Astrocyte (in vitro differentiated cells and primary cell): Measurements from ENCODE around the gene TAS2R8. TPM values are rescaled to one million over a fixed set of nuclear protein-coding genes. Genes with fewer than 3 reads are reported as not detected.

Experiments
- DNase-seq: peaks from one replicate; pipeline ENCODE4 v3.0.0-alpha.2; 2010; ENCODE audit warnings: low read depth
- FAIRE-seq: peaks from 2 replicates; lab custom pipeline; 2011; peaks lifted over from hg19 to GRCh38; lab: Jason Lieb, UNC
- H2AFZ ChIP-seq: 2 replicates; pipeline ENCODE4 v1.6.0; 2012; ENCODE audit warnings: low read depth, low read length, inconsistent platforms
- H3K27ac ChIP-seq: 2 replicates; pipeline ENCODE4 v1.5.1; 2011; ENCODE audit warnings: low read depth, low read length, inconsistent platforms
- H3K27me3 ChIP-seq: 2 replicates; pipeline ENCODE4 v1.6.0; 2011; ENCODE audit warnings: low read length, inconsistent platforms; ENCODE audit not compliant: insufficient read depth
- H3K36me3 ChIP-seq: 2 replicates; pipeline ENCODE4 v1.5.1; 2011; ENCODE audit warnings: low read length, inconsistent platforms; ENCODE audit not compliant: insufficient read depth
- H3K4me1 ChIP-seq: 2 replicates; pipeline ENCODE4 v1.5.1; 2011; ENCODE audit warnings: low read length, inconsistent platforms; ENCODE audit not compliant: insufficient read depth
- H3K4me2 ChIP-seq: 2 replicates; pipeline ENCODE4 v1.6.0; 2012; ENCODE audit warnings: low read length, inconsistent platforms
- H3K4me3 ChIP-seq: 2 replicates; pipeline ENCODE4 v1.5.1; 2011; ENCODE audit warnings: low read depth, mild to moderate bottlenecking, low read length, inconsistent platforms; ENCODE audit not compliant: insufficient read depth
- H3K79me2 ChIP-seq: 2 replicates; pipeline ENCODE4 v1.6.0; 2012; ENCODE audit warnings: mild to moderate bottlenecking, low read length, inconsistent platforms; ENCODE audit not compliant: insufficient read depth
- H3K9ac ChIP-seq: 2 replicates; pipeline ENCODE4 v1.6.0; 2012; ENCODE audit warnings: mild to moderate bottlenecking, low read length, inconsistent platforms
- H3K9me3 ChIP-seq: 2 replicates; pipeline ENCODE4 v1.5.1; 2012; ENCODE audit warnings: low read depth, mild to moderate bottlenecking, low read length, inconsistent platforms; ENCODE audit not compliant: insufficient read depth
- H4K20me1 ChIP-seq: 2 replicates; pipeline ENCODE4 v1.6.0; 2012; ENCODE audit warnings: low read length, inconsistent platforms; ENCODE audit not compliant: insufficient read depth
- H3K27ac Mint-ChIP-seq: one replicate; pipeline ENCODE4 v1.8.0; 2021; ENCODE audit warnings: mild to moderate bottlenecking, mixed read lengths; ENCODE audit not compliant: unreplicated experiment
- H3K27me3 Mint-ChIP-seq: one replicate; pipeline ENCODE4 v1.8.0; 2021; ENCODE audit warnings: low read depth, mixed read lengths; ENCODE audit not compliant: unreplicated experiment
- H3K36me3 Mint-ChIP-seq: one replicate; pipeline ENCODE4 v1.8.0; 2021; ENCODE audit warnings: low read depth, mixed read lengths; ENCODE audit not compliant: unreplicated experiment
- H3K4me1 Mint-ChIP-seq: one replicate; pipeline ENCODE4 v1.8.0; 2021; ENCODE audit warnings: low read depth, mixed read lengths; ENCODE audit not compliant: unreplicated experiment
- H3K4me3 Mint-ChIP-seq: one replicate; pipeline ENCODE4 v1.8.0; 2021; ENCODE audit warnings: mild to moderate bottlenecking, moderate library complexity, mixed read lengths; ENCODE audit not compliant: unreplicated experiment
- H3K9me3 Mint-ChIP-seq: one replicate; pipeline ENCODE4 v1.8.0; 2021; ENCODE audit warnings: mild to moderate bottlenecking, mixed read lengths; ENCODE audit not compliant: unreplicated experiment
- EZH2 ChIP-seq: IDR thresholded peaks from 2 replicates; pipeline ENCODE4 v1.6.1; 2012; ENCODE audit warnings: mild to moderate bottlenecking, low read length, inconsistent platforms; ENCODE audit not compliant: insufficient read depth
- total RNA-seq: library from RNA; stranded (reverse); gene quantifications from 2 replicates; pipeline ENCODE4 v1.2.1, GENCODE V29; 2021
- TF ChIP-seq, protein P1 (sequence below): IDR thresholded peaks from 2 replicates; pipeline ENCODE4 v1.5.1; 2011; ENCODE audit warnings: low read depth, mild to moderate bottlenecking, inconsistent platforms, low read length, moderate library complexity; ENCODE audit not compliant: insufficient read depth

Gene TAS2R8
- total RNA-seq, 1 donor from 2014 or later, result not detected

- Histone ChIP-seq H3K4me3 (no peak overlapping the region), H3K9me3 (no peaks in the 10 kb centered on the region), H4K20me1 (no peaks in the 10 kb centered on the region), H3K27ac (no peak overlapping the region), H3K27me3 (no peaks in the 10 kb centered on the region), H3K79me2 (no peaks in the 10 kb centered on the region), H3K36me3 (no peaks in the 10 kb centered on the region), H3K9ac (no peak overlapping the region), H2AFZ (no peak overlapping the region), H3K4me2 (no peak overlapping the region), H3K4me1 (no peaks in the 10 kb centered on the region)
- peaks cover 2% of the 10 kb centered on the region for H3K36me3 Mint-ChIP-seq
- FAIRE-seq, result no peak
- H3K27ac Mint-ChIP-seq, result no peak overlapping the region
- no peak overlapping the region for H3K4me3 Mint-ChIP-seq
- no peak for TF ChIP-seq EZH2
- TF ChIP-seq, protein P1, sequence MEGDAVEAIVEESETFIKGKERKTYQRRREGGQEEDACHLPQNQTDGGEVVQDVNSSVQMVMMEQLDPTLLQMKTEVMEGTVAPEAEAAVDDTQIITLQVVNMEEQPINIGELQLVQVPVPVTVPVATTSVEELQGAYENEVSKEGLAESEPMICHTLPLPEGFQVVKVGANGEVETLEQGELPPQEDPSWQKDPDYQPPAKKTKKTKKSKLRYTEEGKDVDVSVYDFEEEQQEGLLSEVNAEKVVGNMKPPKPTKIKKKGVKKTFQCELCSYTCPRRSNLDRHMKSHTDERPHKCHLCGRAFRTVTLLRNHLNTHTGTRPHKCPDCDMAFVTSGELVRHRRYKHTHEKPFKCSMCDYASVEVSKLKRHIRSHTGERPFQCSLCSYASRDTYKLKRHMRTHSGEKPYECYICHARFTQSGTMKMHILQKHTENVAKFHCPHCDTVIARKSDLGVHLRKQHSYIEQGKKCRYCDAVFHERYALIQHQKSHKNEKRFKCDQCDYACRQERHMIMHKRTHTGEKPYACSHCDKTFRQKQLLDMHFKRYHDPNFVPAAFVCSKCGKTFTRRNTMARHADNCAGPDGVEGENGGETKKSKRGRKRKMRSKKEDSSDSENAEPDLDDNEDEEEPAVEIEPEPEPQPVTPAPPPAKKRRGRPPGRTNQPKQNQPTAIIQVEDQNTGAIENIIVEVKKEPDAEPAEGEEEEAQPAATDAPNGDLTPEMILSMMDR, result no peak
- H3K9me3 Mint-ChIP-seq, result no peaks in the 10 kb centered on the region
- no peaks in the 10 kb centered on the region for H3K27me3 Mint-ChIP-seq
- no peak for DNase-seq
- no peaks in the 10 kb centered on the region for H3K4me1 Mint-ChIP-seq
Measured at GRCh38 chr12:10842862-10843261, 35.8 kb upstream of the TAS2R8 start.

DNA sequence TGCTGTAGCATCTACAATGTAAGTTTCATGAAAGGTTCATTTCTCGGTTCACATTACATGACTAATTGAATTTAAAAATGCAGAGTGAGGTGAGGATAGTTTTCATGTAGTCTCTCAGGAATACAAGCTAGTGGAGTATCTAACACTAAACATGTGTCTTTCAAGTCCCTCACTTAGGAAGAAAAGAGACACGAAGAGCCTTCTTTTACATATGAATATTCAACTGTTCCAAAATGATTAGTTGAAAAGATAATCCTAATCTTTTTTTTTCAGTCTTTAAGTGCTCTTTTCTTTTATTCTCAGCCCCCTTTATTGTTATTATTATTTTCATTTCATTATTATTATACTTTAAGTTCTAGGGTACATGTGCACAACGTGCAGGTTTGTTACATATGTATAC is 31.4 kb upstream of the TAS2R8 start:
- no peaks in the 10 kb centered on the region for H3K27me3 ChIP-seq
- H3K36me3 ChIP-seq, result no peaks in the 10 kb centered on the region
- Mint-ChIP-seq H3K4me1 (no peaks in the 10 kb centered on the region), H3K27ac (no peak overlapping the region), H3K9me3 (no peaks in the 10 kb centered on the region), H3K4me3 (no peak overlapping the region), H3K27me3 (no peaks in the 10 kb centered on the region), H3K36me3 (peaks cover 2% of the 10 kb centered on the region)
- no peaks in the 10 kb centered on the region for H3K4me1 ChIP-seq
- H3K4me2 ChIP-seq, result no peak overlapping the region
- no peak for FAIRE-seq
- no peak overlapping the region for H3K27ac ChIP-seq
- H4K20me1 ChIP-seq, result no peaks in the 10 kb centered on the region
- no peak overlapping the region for H2AFZ ChIP-seq
- no peak overlapping the region for H3K9ac ChIP-seq
- no peaks in the 10 kb centered on the region for H3K79me2 ChIP-seq
- H3K9me3 ChIP-seq, result no peaks in the 10 kb centered on the region
- TF ChIP-seq EZH2, result no peak
- TF ChIP-seq, protein P1, result no peak
- no peak for DNase-seq
- H3K4me3 ChIP-seq, result no peak overlapping the region

DNA sequence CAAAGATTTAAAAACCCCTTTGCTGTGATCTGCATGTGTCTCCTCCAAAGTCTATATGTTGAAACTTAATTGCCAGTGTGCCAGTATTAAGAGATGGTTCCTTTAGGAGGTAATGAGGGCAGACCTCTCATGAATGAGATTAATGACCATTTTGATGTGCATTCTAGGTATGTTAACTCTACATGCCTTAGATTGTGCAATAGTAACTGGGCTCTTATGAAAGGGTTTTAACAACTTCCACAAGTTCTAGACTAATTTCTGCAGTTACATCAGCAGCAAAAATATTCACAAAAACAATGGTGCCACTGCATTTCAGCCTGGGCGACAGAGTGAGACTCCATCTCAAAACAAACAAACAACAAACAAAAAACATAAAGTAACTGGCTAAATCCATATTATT is 22.9 kb upstream of the TAS2R8 start:
- H3K27me3 Mint-ChIP-seq, result no peaks in the 10 kb centered on the region
- no peaks in the 10 kb centered on the region for H3K36me3 Mint-ChIP-seq
- no peaks in the 10 kb centered on the region for H3K36me3 ChIP-seq
- H3K79me2 ChIP-seq, result no peaks in the 10 kb centered on the region
- no peaks in the 10 kb centered on the region for H3K4me1 Mint-ChIP-seq
- TF ChIP-seq EZH2, result no peak
- TF ChIP-seq, protein P1, result no peak
- no peak overlapping the region for H3K4me3 ChIP-seq
- no peaks in the 10 kb centered on the region for H3K27me3 ChIP-seq
- H2AFZ ChIP-seq, result no peak overlapping the region
- no peaks in the 10 kb centered on the region for H3K9me3 Mint-ChIP-seq
- H3K4me3 Mint-ChIP-seq, result no peak overlapping the region
- no peak overlapping the region for H3K27ac Mint-ChIP-seq
- H4K20me1 ChIP-seq, result no peaks in the 10 kb centered on the region
- no peak overlapping the region for H3K27ac ChIP-seq
- no peak overlapping the region for H3K9ac ChIP-seq
- DNase-seq, result peak; percentile 22
- no peaks in the 10 kb centered on the region for H3K4me1 ChIP-seq
- no peak for FAIRE-seq
- no peak overlapping the region for H3K4me2 ChIP-seq
- no peaks in the 10 kb centered on the region for H3K9me3 ChIP-seq
